HepG2 (cell line): Measurements from ENCODE around the gene RAB17.

Experiments
- BRD4 ChIP-seq: sonication (generic); formaldehyde crosslinking; IDR thresholded peaks from 2 replicates; pipeline ENCODE4 v1.4.0; 2020; ENCODE audit warnings: missing genetic modification reagents
- GATAD2A ChIP-seq: IDR thresholded peaks from 2 replicates; pipeline ENCODE4 v1.6.1; 2016
- ZFP91 ChIP-seq: sonication (generic); formaldehyde crosslinking; IDR thresholded peaks from 2 replicates; pipeline ENCODE4 v1.9.0; 2022; ENCODE audit warnings: missing genetic modification reagents, mild to moderate bottlenecking, borderline replicate concordance
- ZNF790 ChIP-seq: sonication (generic); formaldehyde crosslinking; IDR thresholded peaks from 2 replicates; pipeline ENCODE4 v1.8.0; 2022; ENCODE audit warnings: missing genetic modification reagents, mild to moderate bottlenecking, borderline replicate concordance

- TF ChIP-seq ZFP91 (CRISPR knock-in tag) = no peak
- TF ChIP-seq BRD4 (CRISPR knock-in tag) = no peak
- no peak for TF ChIP-seq ZNF790 (CRISPR knock-in tag)
- no peak for TF ChIP-seq GATAD2A (CRISPR knock-in tag)
Observed at GRCh38 chr2:237623428-237624403, 33.2 kb upstream of the RAB17 start.
